LNCAP (cell line): Measurements from ENCODE around the gene APBB2.

Experiments
- CTCF ChIP-seq: fragments of 450-650 bp; IDR thresholded peaks from 2 replicates; pipeline ENCODE4 v1.5.1; 2017; ENCODE audit warnings: mild to moderate bottlenecking

The APBB2 gene

GRCh38 chr4:40812856-40813255 is 401.5 kb downstream of the APBB2 start:
- TF ChIP-seq CTCF, result no peak

- TF ChIP-seq CTCF, result no peak
These were observed 402.0 kb downstream of the APBB2 start for GRCh38 chr4:40812386-40812785.

- TF ChIP-seq CTCF, result no peak
These were observed 402.4 kb downstream of the APBB2 start for GRCh38 chr4:40811956-40812355.

GRCh38 chr4:40808926-40809457 is 405.4 kb downstream of the APBB2 start:
- TF ChIP-seq CTCF, result no peak

GRCh38 chr4:40804598-40804997 is 409.7 kb downstream of the APBB2 start:
- TF ChIP-seq CTCF, result no peak

GRCh38 chr4:40800064-40800463 is 414.3 kb downstream of the APBB2 start:
- no peak for TF ChIP-seq CTCF

- TF ChIP-seq CTCF, result no peak
These were observed 424.6 kb downstream of the APBB2 start for GRCh38 chr4:40789771-40790170.

- TF ChIP-seq CTCF, result no peak
These were observed 425.3 kb downstream of the APBB2 start for GRCh38 chr4:40789031-40789430.
